GM18519 (cell line): Measurements from ENCODE around the gene DCP1A.
"Not testable (repeated sequence)": the region's sequence is repeated elsewhere in the genome, so short reads cannot be mapped to it uniquely, and the experiment has no call there.

ENCODE experiments used
- ATAC-seq: cut with Tn5 transposase; IDR thresholded peaks from one replicate; pipeline ENCODE4 v1.9.1; 2021; ENCODE audit warnings: mild to moderate bottlenecking, moderate library complexity; ENCODE audit not compliant: unreplicated experiment, low FRiP score

The DCP1A gene

DNA sequence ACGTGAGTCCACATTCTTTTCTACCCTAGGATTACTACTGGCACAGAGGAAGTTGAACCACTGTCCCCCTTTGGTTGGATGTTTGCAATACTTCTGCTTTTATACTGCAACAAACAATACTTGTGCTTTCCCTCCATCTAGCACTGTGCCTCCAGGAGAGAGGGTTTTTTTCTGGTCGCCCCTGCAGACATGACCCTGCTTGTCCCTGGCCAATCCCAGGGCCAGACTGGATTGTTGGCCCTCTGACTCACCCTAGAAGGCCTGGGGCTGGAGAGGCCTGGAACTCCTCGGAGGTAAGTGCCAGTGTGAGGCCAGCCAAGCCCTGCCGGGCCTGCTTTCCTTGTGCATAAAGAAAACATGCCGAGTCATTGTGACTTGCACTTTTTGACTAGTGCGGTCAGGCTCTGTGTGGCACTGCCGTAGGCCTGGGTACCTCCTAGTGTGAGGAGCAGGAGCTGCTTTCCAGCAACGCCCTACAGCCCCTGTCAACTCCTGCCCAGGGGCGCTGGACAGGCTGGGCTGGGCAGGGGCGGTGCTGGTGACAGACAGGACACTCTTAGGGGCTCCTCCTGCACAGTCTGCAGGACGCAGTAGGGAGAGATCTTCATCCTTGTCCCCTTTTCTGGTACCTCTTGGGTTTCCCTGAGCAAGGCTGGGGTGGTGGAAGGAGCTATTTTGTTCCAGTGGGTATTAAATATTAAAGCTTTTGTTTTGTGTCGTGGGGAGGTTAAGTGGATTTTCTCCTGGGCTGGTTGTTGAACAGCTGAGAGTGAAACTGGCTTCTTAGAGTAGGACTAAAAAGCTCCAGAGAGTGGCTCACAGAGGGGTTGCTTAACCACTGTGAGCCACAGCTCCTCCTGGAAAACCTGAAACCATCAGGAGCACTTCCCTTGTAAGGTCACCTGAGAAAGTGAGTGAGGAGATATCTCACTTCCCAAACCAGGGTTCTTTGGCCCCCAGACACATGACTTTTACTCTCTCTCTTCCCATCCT, 77.2 kb downstream of the DCP1A start:
- ATAC-seq, result no peak

DNA sequence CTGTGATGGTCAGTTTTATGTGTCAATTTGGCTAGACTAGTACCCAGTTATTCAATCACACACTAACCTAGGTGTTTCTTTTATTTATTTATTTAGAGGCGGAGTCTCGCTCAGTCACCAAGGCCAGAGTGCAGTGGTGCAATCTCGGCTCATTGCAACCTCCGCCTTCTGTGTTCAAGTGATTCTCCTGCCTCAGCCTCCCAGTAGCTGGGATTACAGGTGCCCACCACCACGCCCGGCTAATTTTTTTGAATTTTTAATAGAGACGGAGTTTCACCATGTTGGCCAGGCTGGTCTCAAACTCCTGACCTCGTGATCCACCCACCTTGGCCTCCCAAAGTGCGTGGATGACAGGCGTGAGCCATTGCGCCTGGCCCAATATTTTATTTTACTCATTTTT, 78.2 kb downstream of the DCP1A start:
- ATAC-seq, result not testable (repeated sequence)

DNA sequence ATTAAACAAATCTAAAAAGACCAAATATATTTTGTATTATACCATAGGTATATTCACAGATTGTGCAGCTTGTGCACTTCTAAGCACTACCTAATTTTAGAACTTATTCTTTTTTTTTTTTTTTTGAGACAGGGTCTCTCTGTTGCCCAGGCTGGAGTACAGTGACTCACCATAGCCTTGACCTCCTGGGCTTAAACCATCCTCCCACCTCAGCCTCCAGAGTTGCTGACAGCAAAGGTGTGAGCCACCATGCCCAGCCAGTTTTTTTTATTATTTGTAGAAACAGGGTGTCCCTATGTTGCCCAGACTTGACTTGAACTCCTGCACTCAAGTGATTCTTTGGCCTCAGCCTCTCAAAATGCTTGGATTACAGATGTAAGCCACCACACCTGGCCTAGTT, 79.6 kb downstream of the DCP1A start:
- no peak for ATAC-seq

DNA sequence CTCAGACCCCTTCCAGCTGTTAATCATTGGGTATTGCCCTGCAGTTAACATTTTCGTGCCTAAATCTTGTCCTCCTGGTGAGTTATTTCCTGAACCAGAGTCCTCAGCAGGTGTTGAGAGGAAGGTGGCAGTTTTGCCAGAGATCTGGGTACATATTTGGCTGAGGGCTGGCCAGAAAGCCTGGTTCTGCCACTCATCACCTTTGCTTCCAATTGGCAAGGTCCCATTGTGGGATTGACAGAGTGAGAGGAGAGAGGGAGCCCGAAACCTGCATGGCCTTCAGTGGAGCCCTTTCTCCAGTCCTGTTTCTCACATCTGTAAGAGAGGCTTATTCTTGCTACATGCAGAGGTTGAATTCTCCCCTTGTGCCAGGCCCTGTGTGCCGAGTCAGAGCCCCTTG, 82.6 kb downstream of the DCP1A start:
- ATAC-seq, result no peak

DNA sequence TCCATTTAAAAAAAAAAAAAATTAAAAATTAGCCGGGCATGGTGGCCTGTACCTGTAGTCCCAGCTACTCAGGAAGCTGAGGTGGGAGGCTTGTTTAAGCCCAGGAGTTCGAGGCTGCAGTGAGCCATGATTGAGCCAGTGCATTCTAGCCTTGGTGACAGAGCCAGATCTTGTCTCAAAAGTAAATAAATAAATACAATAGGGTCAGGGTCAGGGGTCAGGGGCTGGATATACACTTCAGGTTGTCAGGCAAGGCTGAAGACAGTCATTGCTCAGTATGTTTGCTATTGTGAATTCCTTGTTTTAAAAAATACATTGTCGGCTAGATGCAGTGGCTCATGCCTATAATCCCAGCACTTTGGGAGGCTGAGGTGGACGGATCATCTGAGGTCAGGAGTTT, 83.4 kb downstream of the DCP1A start:
- no peak for ATAC-seq

DNA sequence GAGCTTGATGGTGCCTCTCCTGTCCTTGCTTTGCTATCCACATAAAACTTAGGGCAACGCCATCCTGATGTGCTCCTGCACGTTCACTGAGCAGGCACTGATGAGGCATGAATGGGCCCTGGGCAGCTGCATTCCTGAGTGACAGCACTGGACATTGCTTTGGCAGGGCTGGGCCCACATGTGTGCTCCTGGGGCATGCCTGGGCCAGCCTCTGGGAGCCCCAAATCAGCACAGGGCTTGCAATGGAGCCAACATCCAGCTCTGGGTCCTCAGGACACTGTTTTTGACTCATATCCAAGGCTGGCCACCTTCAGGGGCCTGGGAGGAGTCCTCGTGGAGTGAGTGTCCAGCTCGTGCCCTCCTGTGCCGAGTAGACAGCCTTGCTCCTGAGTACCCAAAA, 85.6 kb downstream of the DCP1A start:
- ATAC-seq, result no peak

DNA sequence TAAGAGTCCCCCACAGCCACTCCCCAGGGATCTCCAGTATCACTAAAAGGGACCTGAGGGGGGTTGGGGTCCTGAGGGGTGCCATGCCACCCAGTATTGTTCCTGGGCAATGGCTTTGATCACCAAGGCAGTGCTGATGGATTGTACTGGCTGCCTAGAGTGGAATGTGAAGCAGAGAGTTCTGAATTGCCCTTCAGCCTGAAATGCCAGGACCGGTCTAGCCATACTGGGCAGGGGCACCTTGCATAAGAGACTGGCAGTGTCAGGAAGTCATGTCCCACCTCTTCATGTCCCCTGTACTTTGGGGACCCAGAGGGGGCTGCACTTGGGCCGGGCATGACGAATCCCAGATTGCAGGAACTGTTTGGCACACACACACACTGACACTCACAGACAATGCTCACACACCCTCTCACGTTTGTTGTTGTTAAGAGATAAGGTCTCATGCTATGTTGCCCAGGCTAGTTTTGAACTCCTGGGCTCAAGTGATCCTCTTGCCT, 87.0 kb downstream of the DCP1A start:
- ATAC-seq, result no peak

DNA sequence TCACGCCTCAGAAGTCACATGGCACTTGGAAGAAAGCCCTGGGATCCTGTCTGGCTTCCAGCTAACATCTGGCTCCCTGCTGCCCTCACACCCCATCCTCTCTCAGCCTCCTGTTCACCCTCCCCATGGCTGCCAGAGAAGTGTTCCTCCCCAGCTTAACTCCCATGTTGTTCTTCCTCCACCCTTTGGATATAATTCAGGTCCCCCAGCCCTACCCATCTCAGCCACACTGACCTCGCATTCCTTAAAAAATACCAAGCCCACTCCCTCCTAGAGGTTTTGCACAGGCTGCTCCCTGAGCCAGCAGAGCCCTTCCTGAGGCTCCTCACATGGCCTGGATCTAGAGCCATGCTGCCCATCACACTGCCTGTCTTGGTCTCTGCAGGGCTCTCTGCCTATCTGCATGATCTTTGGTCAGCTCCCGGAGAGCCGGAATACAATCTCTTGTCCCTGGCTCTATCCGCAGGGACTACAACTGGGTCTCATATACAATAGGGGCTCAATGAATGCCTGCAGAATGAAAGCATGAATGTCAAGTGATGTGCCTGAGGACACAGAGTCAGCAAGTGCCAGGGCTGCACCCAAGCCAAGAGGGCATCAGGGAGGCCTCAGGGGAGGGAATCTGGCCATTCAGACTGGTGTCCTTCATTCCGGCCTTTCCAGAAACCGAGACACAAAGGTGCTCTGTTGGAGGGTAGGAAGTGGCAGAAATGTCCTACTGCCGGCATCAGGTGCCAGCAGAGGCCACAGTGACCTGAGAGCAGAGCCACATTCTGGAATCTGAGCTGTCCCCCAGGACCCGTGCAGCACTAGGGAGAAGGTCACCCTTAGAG, 87.7 kb downstream of the DCP1A start:
- no peak for ATAC-seq

DNA sequence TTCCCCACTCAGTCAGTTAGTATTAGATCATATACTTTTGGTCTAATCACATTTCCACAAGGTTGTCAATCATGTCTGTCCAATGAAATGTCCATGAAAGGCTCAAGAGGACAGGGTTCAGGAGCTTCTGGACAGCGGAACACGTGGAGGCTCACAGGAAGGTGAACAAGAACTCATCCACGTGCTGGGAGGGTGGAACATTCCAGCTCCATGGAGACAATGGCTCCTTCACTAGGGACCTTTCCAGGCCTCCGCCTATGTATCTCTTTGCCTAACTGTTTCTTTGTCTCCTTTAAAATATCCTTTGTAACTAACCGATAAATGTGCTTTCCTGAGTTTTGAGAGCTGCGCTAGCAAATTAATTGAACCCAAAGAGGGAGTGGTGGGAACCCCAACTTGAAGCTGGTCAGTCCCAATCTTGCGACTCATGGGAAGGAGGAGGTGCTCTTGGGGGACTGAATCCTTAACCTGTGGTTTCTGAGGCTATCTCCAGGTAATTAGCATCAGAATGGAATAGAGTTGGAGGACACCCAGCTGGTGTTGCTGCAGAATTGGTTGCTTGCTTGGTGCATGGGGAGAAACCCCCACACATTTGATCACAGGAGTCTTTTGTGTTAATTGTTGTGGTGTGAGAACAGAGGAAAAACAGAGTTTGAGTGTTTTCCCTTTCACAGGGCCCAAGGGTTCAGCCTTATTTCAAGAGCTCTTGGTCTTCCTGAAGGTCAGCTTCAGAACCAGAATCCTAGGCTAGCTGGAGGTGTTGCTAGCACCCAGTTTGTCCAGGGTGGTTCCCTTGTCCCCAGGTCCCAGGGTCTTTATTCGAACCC, 88.5 kb downstream of the DCP1A start:
- ATAC-seq, result no peak

DNA sequence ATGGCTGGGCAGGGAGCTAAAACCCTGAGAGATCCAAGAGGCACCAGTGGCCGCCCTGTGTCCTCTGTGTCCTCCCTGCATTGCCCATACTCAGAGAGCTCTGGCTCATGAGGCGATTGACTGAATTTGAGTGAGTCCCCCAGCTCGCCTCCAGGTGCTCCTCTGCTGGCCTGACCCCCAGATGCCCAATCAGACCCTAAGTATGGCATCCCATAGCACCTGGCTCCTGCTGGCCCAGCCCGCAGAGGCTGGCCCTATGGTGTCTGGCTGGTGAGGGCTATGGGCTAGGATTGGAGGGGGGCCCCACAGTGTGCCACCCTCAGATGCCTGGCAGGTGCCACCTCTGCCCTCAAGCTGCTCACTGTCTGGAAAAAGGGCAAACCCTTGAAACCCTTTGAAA, 89.9 kb downstream of the DCP1A start:
- ATAC-seq, result no peak

DNA sequence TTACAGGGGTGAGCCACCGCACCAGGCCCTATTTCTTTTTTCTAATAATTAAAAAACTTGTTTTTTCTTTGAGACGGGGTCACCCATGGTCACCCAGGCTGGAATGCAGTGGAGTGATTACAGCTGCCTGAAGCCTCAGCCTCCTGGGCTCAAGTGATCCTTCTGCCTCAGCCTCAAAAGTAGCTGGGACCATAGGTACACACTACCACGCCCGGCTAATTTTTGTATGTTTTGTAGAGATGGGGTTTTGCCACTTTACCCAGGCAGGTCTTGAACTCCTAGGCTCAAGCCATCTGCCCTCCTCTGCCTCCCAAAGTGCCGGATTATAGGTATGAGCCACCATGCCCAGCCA, 90.7 kb downstream of the DCP1A start:
- ATAC-seq, result no peak

DNA sequence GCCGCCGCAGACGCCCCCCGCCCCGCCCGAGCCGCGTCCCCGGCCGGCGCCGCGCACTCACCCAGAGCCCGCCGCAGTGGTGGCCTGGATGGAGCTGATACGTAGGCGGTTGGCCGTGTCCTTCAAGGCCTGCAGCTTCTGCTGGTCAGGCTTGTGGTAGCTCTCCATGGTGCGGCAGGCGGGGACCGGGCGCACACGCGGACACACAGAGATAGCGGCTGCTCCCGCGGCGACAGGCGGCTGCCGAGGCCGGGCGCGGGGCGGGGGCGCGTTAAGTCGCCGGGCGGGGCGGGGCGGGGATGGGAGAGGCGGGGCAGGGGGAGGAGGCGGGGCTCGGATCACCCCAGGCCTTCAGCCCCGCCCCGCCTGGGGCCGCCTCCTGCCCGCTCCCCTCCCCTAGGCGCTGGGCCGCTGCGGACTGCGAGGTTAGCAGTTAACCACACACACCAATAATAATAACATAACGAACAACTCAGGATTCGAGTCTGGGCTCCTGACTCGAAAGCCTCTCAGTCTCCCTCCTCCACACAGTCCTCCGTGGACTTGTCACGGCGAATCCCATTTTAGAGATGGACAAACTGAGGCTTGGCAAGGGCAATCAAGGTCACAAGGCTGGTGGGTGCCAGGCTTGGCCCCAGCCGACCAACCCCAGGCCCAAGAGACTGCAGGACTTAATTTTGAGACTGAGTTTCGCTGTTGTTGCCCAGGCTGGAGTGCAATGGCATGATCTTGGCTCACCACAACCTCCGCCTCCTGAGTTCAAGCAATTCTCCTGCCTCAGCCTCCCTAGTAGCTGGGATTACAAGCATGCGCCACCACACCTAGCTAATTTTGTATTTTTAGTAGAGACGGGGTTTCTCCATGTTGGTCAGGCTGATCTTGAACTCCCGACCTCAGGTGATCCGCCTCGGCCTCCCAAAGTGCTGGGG, 91.3 kb downstream of the DCP1A start, which contains the start of gene TKT:
TKT (minus strand) TSS at position 248 of the 929 bp plus-strand sequence; CDS start at position 168, 80 bp downstream.
- ATAC-seq, result peak; percentile 46

DNA sequence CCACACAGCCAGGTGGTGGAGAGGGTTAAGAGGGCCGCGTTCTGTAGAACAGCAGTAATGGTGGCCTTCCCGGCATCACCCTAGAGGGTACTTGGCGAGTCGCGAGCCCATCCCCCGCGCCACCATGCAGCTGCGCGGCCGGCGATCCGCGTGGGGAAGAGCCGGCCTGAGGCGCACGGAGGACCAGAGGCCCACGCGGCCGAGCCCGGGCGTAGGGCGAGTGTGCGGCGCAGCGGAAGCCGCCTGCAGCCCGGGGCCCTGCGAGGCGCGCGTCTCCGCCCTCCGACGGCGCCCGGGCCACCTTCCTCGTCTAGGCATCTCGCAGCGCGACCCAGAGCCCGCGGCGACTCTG, 91.9 kb downstream of the DCP1A start:
- peak; percentile 21 for ATAC-seq

DNA sequence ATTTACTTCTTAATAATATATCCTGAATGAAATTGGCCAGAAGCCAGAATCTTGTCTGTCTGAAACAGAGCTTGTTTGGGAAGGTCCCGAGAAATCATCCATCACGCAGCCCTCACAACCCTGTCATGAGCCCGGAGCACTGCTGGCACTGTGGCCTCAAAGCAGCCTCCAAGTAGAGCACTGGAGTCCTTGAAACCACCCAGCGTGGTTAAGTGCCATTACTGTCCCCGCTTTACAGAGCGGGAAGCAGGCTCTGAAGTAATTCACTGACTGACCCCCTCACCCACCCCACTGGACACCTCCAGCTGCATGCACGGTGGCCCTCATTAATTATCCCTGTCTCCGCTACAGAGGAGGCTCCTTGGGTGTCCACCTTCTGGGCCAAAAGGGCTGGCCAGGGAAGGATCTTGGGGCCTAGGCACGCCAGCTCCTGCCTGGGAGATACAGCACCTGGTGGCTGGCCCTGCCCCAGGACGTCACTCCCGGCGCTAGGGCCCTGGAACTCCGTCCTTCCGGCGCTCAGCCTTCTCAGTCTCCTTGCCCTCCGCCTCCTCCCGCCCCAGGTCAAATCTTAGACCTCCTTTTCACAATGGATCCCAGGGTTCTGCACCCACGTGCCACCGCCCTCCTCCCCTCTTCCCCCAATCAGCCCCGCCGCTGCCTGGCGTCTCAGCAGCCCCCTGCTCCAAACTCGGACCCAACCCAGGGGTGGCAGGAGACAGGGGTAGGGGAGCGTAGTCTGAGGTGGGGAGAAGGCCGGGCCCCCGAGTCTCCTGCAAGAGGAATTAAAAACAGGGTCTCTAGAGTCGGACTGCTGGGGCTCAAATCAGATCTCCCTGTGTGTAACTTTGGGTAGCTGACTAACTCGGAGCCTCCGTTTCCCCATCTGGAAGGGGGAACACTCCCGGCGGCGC, 92.6 kb downstream of the DCP1A start:
- no peak for ATAC-seq

DNA sequence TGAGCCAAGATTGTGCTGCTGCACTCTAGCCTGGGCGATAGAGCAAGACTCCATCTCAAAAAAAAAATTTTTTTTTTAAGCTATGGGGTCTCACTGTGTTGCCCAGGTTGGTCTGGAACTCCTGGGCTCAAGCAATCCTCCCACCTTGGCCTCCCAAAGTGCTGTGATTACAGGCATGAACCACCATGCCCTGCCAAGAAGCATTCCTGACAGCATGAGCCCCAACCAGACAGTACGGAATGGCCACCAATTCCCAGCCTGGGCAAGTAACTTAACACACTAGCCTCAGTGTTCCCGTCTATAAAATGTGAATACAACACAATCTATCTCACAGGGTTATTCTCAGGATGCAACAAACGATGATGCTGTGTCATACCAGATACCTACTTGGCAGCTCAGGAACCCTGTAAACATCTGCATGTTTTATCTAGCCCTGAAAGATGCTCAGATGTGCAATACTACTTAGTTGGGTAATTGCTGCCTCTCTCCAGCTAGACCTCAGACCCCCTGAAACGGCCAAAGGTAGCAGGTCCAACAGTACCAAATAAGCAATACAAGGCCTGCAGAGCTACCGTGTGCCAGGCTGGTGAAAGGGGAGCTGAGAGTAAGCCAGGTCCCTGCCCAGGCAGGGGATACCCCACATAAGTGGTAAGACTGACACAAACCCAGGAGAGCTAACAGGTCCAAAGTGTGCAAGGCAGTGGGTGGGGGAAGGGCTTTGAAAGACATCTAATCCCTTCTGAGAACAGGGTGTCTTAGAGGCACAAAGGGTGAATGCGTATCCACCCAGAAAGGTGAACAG, 93.4 kb downstream of the DCP1A start:
- no peak for ATAC-seq

DNA sequence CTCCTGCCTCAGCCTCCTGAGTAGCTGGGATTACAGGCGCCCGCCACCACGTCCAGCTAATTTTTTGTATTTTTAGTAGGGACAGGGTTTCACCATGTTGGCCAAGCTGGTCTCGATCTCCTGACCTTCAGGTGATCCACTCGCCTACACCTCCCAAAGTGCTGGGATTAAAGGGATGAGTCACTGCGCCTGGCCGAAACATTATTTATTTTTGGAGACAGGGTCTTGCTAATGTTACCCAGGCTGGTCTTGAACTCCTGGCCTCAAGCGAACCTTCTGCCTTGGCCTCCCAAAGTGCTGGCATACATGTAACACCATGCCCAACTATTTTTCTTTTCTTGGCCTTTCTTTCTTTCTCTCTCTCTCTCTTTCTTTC, 94.4 kb downstream of the DCP1A start:
- ATAC-seq, result not testable (repeated sequence)

DNA sequence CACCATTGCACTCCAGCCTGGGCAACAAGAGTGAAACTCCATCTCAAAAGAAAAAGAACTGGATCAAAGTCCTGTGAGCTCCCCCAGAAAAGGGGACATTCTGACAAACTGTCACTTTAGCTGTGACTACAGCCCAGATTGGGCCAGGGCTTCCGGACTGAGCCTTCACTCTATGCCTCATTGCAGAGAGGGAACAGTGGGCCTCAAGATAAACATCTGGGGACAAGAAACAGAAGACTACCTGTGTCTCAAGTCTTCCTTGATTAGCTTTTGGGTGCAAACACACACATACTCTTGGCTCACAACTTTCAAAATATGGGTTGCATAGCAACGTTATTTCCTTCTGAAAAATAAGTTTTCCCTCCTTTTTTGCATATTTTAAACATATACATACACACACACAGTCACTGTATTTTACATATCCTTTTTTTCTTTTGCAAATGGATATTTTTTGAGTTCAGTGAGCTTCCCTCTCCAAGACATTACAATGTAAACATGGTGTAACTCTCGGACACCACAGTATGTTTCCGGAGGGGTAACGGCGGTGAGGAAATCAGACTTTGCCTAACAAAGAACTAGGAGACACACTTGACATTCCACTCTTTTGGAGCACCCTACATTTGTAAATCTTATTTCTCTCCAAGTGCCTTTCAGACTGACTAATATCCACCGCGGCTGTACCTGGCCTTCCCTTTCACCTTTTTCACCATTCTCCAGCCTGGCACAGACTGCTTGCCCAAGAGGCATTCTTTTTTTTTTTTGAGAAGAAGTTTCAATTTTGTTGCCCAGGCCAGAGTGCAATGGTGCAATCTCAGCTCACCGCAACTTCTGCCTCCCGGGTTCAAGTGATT, 95.0 kb downstream of the DCP1A start:
- ATAC-seq, result no peak
